ENCODE measurements around the gene RIC8B.

RIC8B gene

DNA sequence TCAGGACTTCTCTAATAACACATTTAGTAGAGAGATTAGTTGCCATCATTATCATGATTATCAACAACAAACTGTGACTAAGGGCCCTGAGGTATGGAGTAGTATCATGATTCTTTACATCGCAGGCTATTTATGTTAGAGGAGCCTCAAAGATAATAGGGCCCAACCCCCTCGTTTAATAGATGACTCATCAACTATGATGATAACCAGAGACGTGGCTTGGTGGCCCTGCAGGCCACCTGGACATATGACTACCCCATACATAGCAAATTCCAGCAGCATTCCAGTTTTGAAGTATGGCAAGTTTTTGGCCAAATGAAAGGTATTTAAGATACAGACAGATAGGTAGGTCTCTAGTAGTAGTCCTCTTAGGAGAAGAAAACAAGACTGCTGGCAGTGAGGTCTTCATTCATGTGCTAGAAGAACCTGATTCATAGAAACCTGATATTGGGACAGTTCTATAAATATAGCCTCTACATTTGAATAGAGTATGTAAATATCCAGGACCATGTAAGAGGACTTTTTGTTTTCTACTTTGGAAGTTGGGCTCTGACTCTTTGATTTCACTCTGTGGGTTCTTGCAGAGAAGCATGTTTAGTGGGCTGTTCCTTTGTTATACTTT lies 5.6 kb downstream of the RIC8B start:
- Histone ChIP-seq H3K36me3 (ENCODE audit: control insufficient read depth, insufficient read depth, low read length) (no peaks in the 10 kb centered on the region), H3K27me3 (ENCODE audit: control insufficient read depth, insufficient read depth, low read length) (no peaks in the 10 kb centered on the region), H3K9me3 (ENCODE audit: control insufficient read depth, low read length) (no peaks in the 10 kb centered on the region), H3K9ac (ENCODE audit: low read length) (no peak overlapping the region), H3K4me3 (ENCODE audit: low read length) (no peak overlapping the region), H3K4me1 (ENCODE audit: control insufficient read depth, insufficient read depth, low read length) (no peaks in the 10 kb centered on the region)

GRCh38 chr12:106782619-106783018 lies 8.1 kb downstream of the RIC8B start:
- no peak overlapping the region for H3K9ac ChIP-seq (ENCODE audit: low read length)
- H3K36me3 ChIP-seq (ENCODE audit: control insufficient read depth, insufficient read depth, low read length) = no peaks in the 10 kb centered on the region
- H3K9me3 ChIP-seq (ENCODE audit: control insufficient read depth, low read length) = no peaks in the 10 kb centered on the region
- H3K4me1 ChIP-seq (ENCODE audit: control insufficient read depth, insufficient read depth, low read length) = no peaks in the 10 kb centered on the region
- H3K4me3 ChIP-seq (ENCODE audit: low read length) = no peak overlapping the region
- H3K27me3 ChIP-seq (ENCODE audit: control insufficient read depth, insufficient read depth, low read length) = no peaks in the 10 kb centered on the region

DNA sequence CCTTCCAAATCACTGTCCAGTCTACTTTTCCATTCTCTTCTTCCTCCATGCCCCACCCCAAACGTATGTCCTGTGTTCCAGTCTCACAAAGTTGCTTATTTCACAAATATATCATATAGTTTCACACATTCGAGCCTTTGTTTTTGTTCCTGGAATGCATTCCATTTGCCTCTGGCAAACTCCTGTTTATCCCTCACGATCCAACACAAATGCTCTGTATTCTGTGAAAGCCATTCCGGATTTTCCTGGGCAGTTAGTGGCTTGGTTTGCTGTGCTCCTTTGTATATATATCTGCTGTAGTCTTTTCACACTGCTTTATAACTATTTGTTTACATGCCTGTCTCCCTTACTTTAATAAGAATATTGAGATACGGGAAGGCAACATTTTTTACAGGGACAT lies 9.0 kb downstream of the RIC8B start:
- Histone ChIP-seq H3K36me3 (ENCODE audit: control insufficient read depth, insufficient read depth, low read length) (no peaks in the 10 kb centered on the region), H3K4me3 (ENCODE audit: low read length) (no peak overlapping the region)

DNA sequence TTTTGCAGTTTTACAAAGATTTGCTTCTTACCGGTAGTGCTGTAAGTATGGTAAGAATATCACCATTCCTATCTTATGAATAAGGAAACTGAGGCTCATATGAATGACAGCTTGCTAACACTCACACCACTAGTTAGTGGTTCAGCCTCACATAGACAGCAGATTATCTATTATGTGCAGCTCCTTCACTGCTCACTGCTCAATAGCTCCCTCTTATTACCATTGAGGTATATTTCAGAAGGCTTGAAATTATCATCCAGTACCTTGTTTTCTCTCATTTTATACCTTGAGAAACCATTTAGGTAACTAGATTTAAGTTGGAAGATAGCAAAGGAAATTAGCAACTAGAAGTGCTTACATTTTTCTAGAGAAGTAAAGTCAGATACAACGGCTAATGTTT lies 15.5 kb downstream of the RIC8B start:
- H3K9me3 ChIP-seq (ENCODE audit: control insufficient read depth, low read length) = no peaks in the 10 kb centered on the region
- no peaks in the 10 kb centered on the region for H3K27me3 ChIP-seq (ENCODE audit: control insufficient read depth, insufficient read depth, low read length)
- no peaks in the 10 kb centered on the region for H3K4me1 ChIP-seq (ENCODE audit: control insufficient read depth, insufficient read depth, low read length)
- no peak overlapping the region for H3K4me3 ChIP-seq (ENCODE audit: low read length)
- H3K9ac ChIP-seq (ENCODE audit: low read length) = no peak overlapping the region
- no peaks in the 10 kb centered on the region for H3K36me3 ChIP-seq (ENCODE audit: control insufficient read depth, insufficient read depth, low read length)

More for the DNA sequence above, 9.0 kb downstream of the RIC8B start:
- Histone ChIP-seq H3K9ac (ENCODE audit: low read length) (no peak overlapping the region), H3K4me1 (ENCODE audit: control insufficient read depth, insufficient read depth, low read length) (no peaks in the 10 kb centered on the region), H3K27me3 (ENCODE audit: control insufficient read depth, insufficient read depth, low read length) (no peaks in the 10 kb centered on the region), H3K9me3 (ENCODE audit: control insufficient read depth, low read length) (no peaks in the 10 kb centered on the region)

GRCh38 chr12:106791531-106791930 lies 17.0 kb downstream of the RIC8B start:
- no peak overlapping the region for H3K4me3 ChIP-seq (ENCODE audit: low read length)
- H3K27me3 ChIP-seq (ENCODE audit: control insufficient read depth, insufficient read depth, low read length) = no peaks in the 10 kb centered on the region
- no peak overlapping the region for H3K9ac ChIP-seq (ENCODE audit: low read length)
- H3K9me3 ChIP-seq (ENCODE audit: control insufficient read depth, low read length) = no peaks in the 10 kb centered on the region
- H3K36me3 ChIP-seq (ENCODE audit: control insufficient read depth, insufficient read depth, low read length) = no peaks in the 10 kb centered on the region
- no peaks in the 10 kb centered on the region for H3K4me1 ChIP-seq (ENCODE audit: control insufficient read depth, insufficient read depth, low read length)

GRCh38 chr12:106794369-106794768 lies 19.9 kb downstream of the RIC8B start:
- H3K27me3 ChIP-seq (ENCODE audit: control insufficient read depth, insufficient read depth, low read length) = no peaks in the 10 kb centered on the region
- H3K4me1 ChIP-seq (ENCODE audit: control insufficient read depth, insufficient read depth, low read length) = no peaks in the 10 kb centered on the region
- no peak overlapping the region for H3K4me3 ChIP-seq (ENCODE audit: low read length)
- H3K9ac ChIP-seq (ENCODE audit: low read length) = no peak overlapping the region
- no peaks in the 10 kb centered on the region for H3K36me3 ChIP-seq (ENCODE audit: control insufficient read depth, insufficient read depth, low read length)
- H3K9me3 ChIP-seq (ENCODE audit: control insufficient read depth, low read length) = no peaks in the 10 kb centered on the region

- H3K9ac ChIP-seq (ENCODE audit: low read length) = no peak overlapping the region
- H3K27me3 ChIP-seq (ENCODE audit: control insufficient read depth, insufficient read depth, low read length) = no peaks in the 10 kb centered on the region
- no peaks in the 10 kb centered on the region for H3K36me3 ChIP-seq (ENCODE audit: control insufficient read depth, insufficient read depth, low read length)
- no peak overlapping the region for H3K4me3 ChIP-seq (ENCODE audit: low read length)
- H3K9me3 ChIP-seq (ENCODE audit: control insufficient read depth, low read length) = no peaks in the 10 kb centered on the region
- no peaks in the 10 kb centered on the region for H3K4me1 ChIP-seq (ENCODE audit: control insufficient read depth, insufficient read depth, low read length)
Observed at GRCh38 chr12:106801167-106801708, 26.8 kb downstream of the RIC8B start.

GRCh38 chr12:106801830-106802533 lies 27.5 kb downstream of the RIC8B start:
- Histone ChIP-seq H3K9me3 (ENCODE audit: control insufficient read depth, low read length) (no peaks in the 10 kb centered on the region), H3K36me3 (ENCODE audit: control insufficient read depth, insufficient read depth, low read length) (no peaks in the 10 kb centered on the region), H3K9ac (ENCODE audit: low read length) (no peak overlapping the region), H3K4me1 (ENCODE audit: control insufficient read depth, insufficient read depth, low read length) (no peaks in the 10 kb centered on the region), H3K4me3 (ENCODE audit: low read length) (no peak overlapping the region), H3K27me3 (ENCODE audit: control insufficient read depth, insufficient read depth, low read length) (no peaks in the 10 kb centered on the region)

- H3K9ac ChIP-seq (ENCODE audit: low read length) = no peak overlapping the region
- no peaks in the 10 kb centered on the region for H3K27me3 ChIP-seq (ENCODE audit: control insufficient read depth, insufficient read depth, low read length)
- H3K4me1 ChIP-seq (ENCODE audit: control insufficient read depth, insufficient read depth, low read length) = no peaks in the 10 kb centered on the region
- H3K36me3 ChIP-seq (ENCODE audit: control insufficient read depth, insufficient read depth, low read length) = no peaks in the 10 kb centered on the region
- no peaks in the 10 kb centered on the region for H3K9me3 ChIP-seq (ENCODE audit: control insufficient read depth, low read length)
- no peak overlapping the region for H3K4me3 ChIP-seq (ENCODE audit: low read length)
Observed at GRCh38 chr12:106804668-106805067, 30.2 kb downstream of the RIC8B start.

DNA sequence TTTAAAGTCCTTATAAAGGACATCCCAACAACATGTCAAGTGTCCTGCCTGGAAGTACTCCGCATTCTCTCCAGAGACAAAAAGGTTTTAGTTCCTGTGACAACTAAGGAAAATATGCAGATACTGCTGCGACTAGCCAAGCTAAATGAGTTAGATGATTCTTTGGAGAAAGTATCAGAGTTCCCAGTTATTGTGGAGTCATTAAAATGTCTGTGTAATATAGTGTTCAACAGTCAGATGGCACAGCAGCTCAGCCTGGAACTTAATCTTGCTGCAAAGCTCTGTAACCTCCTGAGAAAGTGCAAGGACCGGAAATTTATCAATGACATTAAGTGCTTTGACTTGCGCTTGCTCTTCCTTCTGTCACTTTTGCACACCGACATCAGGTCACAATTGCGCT lies 40.2 kb downstream of the RIC8B start:
- Histone ChIP-seq H3K9ac (ENCODE audit: low read length) (no peak overlapping the region), H3K9me3 (ENCODE audit: control insufficient read depth, low read length) (no peaks in the 10 kb centered on the region), H3K36me3 (ENCODE audit: control insufficient read depth, insufficient read depth, low read length) (peaks cover 5% of the 10 kb centered on the region), H3K4me3 (ENCODE audit: low read length) (no peak overlapping the region), H3K27me3 (ENCODE audit: control insufficient read depth, insufficient read depth, low read length) (no peaks in the 10 kb centered on the region), H3K4me1 (ENCODE audit: control insufficient read depth, insufficient read depth, low read length) (no peaks in the 10 kb centered on the region)

GRCh38 chr12:106815741-106816140 lies 41.3 kb downstream of the RIC8B start:
- Histone ChIP-seq H3K9ac (ENCODE audit: low read length) (no peak overlapping the region), H3K4me1 (ENCODE audit: control insufficient read depth, insufficient read depth, low read length) (no peaks in the 10 kb centered on the region), H3K36me3 (ENCODE audit: control insufficient read depth, insufficient read depth, low read length) (peaks cover 5% of the 10 kb centered on the region), H3K27me3 (ENCODE audit: control insufficient read depth, insufficient read depth, low read length) (no peaks in the 10 kb centered on the region), H3K4me3 (ENCODE audit: low read length) (no peak overlapping the region), H3K9me3 (ENCODE audit: control insufficient read depth, low read length) (no peaks in the 10 kb centered on the region)

DNA sequence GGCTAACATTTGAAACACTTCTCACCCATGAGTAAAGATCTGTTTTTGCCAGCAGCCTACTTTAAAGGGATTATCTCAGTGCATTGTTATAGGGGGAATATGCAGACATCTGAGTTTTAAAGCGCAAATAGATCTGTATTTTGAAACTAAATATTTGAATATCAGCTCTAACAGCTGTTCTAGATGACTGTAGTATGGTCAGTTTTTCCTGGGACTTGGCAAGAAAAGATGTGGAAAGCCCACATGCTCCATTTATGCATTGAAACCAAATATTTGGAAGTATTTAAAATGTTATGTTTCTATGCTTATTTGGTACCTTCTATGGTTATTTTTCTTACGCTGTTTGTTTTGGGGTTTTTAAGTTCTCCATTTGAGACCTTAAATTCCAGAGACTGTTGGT lies 41.7 kb downstream of the RIC8B start:
- Histone ChIP-seq H3K27me3 (ENCODE audit: control insufficient read depth, insufficient read depth, low read length) (no peaks in the 10 kb centered on the region), H3K36me3 (ENCODE audit: control insufficient read depth, insufficient read depth, low read length) (peaks cover 5% of the 10 kb centered on the region), H3K4me1 (ENCODE audit: control insufficient read depth, insufficient read depth, low read length) (no peaks in the 10 kb centered on the region), H3K9me3 (ENCODE audit: control insufficient read depth, low read length) (no peaks in the 10 kb centered on the region), H3K4me3 (ENCODE audit: low read length) (no peak overlapping the region), H3K9ac (ENCODE audit: low read length) (no peak overlapping the region)

All from mucosa of stomach (tissue), 1 donor.